ENCODE measurements around the gene MAML1.

The MAML1 gene

GRCh38 chr5:179730852-179731251 is 1.8 kb upstream of the MAML1 start:
- no peak for TF ChIP-seq CTCF (IDR thresholded peaks at IDR 0.05; ENCODE audit: low read depth, low read length)
- Histone ChIP-seq H3K36me3 (peaks cover 59% of the 10 kb centered on the region), H3K9me3 (no peaks in the 10 kb centered on the region), H3K4me3 (ENCODE audit: low read depth, low read length) (no peak overlapping the region), H3K4me1 (peaks cover 3% of the 10 kb centered on the region), H3K27me3 (no peaks in the 10 kb centered on the region)
- no peak for DNase-seq

GRCh38 chr5:179731791-179732411 is 721 bp upstream of the MAML1 start:
- TF ChIP-seq CTCF (IDR thresholded peaks at IDR 0.05; ENCODE audit: low read depth, low read length), result no peak
- Histone ChIP-seq H3K36me3 (peaks cover 52% of the 10 kb centered on the region), H3K4me3 (ENCODE audit: low read depth, low read length) (peak overlapping the region; percentile 42), H3K27me3 (no peaks in the 10 kb centered on the region), H3K4me1 (peaks cover 3% of the 10 kb centered on the region), H3K9me3 (no peaks in the 10 kb centered on the region)
- peak; percentile 8 for DNase-seq

GRCh38 chr5:179732918-179733771 is 523 bp downstream of the MAML1 start:
- Histone ChIP-seq H3K4me1 (peaks cover 3% of the 10 kb centered on the region), H3K9me3 (no peaks in the 10 kb centered on the region), H3K4me3 (ENCODE audit: low read depth, low read length) (peak overlapping the region; percentile 92), H3K27me3 (no peaks in the 10 kb centered on the region), H3K36me3 (peaks cover 45% of the 10 kb centered on the region)
- DNase-seq, result peak; percentile 39
- no peak for TF ChIP-seq CTCF (IDR thresholded peaks at IDR 0.05; ENCODE audit: low read depth, low read length)

- H3K4me1 ChIP-seq, result peaks cover 3% of the 10 kb centered on the region
Measured at GRCh38 chr5:179733772-179734126, 1.1 kb downstream of the MAML1 start.

GRCh38 chr5:179734536-179735164 is 2.0 kb downstream of the MAML1 start:
- H3K4me3 ChIP-seq (ENCODE audit: low read depth, low read length), result peak overlapping the region; percentile 92

More at GRCh38 chr5:179733772-179734126, 1.1 kb downstream of the MAML1 start:
- peaks cover 47% of the 10 kb centered on the region for H3K36me3 ChIP-seq
- no peaks in the 10 kb centered on the region for H3K27me3 ChIP-seq
- no peak for TF ChIP-seq CTCF (IDR thresholded peaks at IDR 0.05; ENCODE audit: low read depth, low read length)
- peak overlapping the region; percentile 92 for H3K4me3 ChIP-seq (ENCODE audit: low read depth, low read length)
- no peaks in the 10 kb centered on the region for H3K9me3 ChIP-seq
- no peak for DNase-seq

More at GRCh38 chr5:179734536-179735164, 2.0 kb downstream of the MAML1 start:
- no peak for DNase-seq
- H3K36me3 ChIP-seq, result peaks cover 43% of the 10 kb centered on the region
- no peaks in the 10 kb centered on the region for H3K9me3 ChIP-seq
- H3K4me1 ChIP-seq, result peaks cover 3% of the 10 kb centered on the region
- no peaks in the 10 kb centered on the region for H3K27me3 ChIP-seq
- no peak for TF ChIP-seq CTCF (IDR thresholded peaks at IDR 0.05; ENCODE audit: low read depth, low read length)

Measured in BE2C (cell line).